Activated T-helper 17 cell treated with anti-CD3 and anti-CD28 coated beads, Interleukin-2, amount 50 U/mL, for 72 hours (primary cell): ENCODE data around the gene CPN2. TPM values are rescaled to one million over a fixed set of nuclear protein-coding genes. Genes with fewer than 3 reads are reported as not detected.

ENCODE experiments used
- ATAC-seq: fragments of 150-1000 bp; cut with Tn5 transposase; replicated peaks from 2 replicates; pipeline ENCODE4 v1.10.0; 2021; ENCODE audit warnings: mild to moderate bottlenecking, moderate library complexity
- H3K27ac Mint-ChIP-seq: one replicate; pipeline ENCODE4 v1.8.0; 2022; ENCODE audit warnings: mixed read lengths
- H3K27me3 Mint-ChIP-seq: one replicate; pipeline ENCODE4 v1.8.0; 2022; ENCODE audit warnings: mixed read lengths
- H3K36me3 Mint-ChIP-seq: one replicate; pipeline ENCODE4 v1.8.0; 2022; ENCODE audit warnings: low read depth, mild to moderate bottlenecking, mixed read lengths
- H3K4me1 Mint-ChIP-seq: one replicate; pipeline ENCODE4 v1.8.0; 2022; ENCODE audit warnings: mixed read lengths
- H3K4me3 Mint-ChIP-seq: one replicate; pipeline ENCODE4 v1.8.0; 2022; ENCODE audit warnings: mild to moderate bottlenecking, mixed read lengths
- H3K9me3 Mint-ChIP-seq: one replicate; pipeline ENCODE4 v1.8.0; 2022; ENCODE audit warnings: mixed read lengths
- total RNA-seq, 2 donors: library from RNA; stranded (reverse); gene quantifications; one replicate each; pipeline ENCODE4 v1.2.3, GENCODE V29; 2022

Gene CPN2
- total RNA-seq, 2 donors from 2014 or later, result not detected

GRCh38 chr3:194386648-194387047 lies 35.5 kb upstream of the CPN2 start:
- no peak overlapping the region for H3K27ac Mint-ChIP-seq
- no peaks in the 10 kb centered on the region for H3K4me1 Mint-ChIP-seq
- no peaks in the 10 kb centered on the region for H3K36me3 Mint-ChIP-seq
- no peak overlapping the region for H3K4me3 Mint-ChIP-seq
- H3K9me3 Mint-ChIP-seq, result peaks cover 8% of the 10 kb centered on the region
- H3K27me3 Mint-ChIP-seq, result no peaks in the 10 kb centered on the region
- no peak for ATAC-seq

DNA sequence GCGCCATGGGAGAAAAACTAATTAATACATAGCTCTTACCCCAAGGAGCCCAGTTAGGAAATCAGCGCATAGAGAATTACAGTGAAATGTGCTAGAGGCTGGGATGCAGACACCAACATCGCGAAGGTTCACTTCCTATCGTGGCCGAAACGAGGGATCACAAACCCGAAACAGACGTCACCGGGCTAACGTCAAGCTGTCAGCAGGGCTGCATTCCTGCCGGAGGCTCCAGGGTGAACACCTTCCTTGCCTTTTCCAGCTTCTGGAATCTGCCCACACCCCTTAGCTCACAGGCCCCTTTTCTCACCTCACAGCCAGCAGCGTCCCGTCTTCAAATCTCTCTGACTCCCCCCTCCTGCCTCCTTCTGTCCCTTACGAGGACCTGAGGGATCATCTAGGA lies 34.9 kb upstream of the CPN2 start:
- H3K4me3 Mint-ChIP-seq, result no peak overlapping the region
- peaks cover 6% of the 10 kb centered on the region for H3K9me3 Mint-ChIP-seq
- no peak overlapping the region for H3K27ac Mint-ChIP-seq
- no peaks in the 10 kb centered on the region for H3K27me3 Mint-ChIP-seq
- H3K4me1 Mint-ChIP-seq, result no peaks in the 10 kb centered on the region
- ATAC-seq, result no peak
- no peaks in the 10 kb centered on the region for H3K36me3 Mint-ChIP-seq

- Mint-ChIP-seq H3K27ac (no peak overlapping the region), H3K36me3 (no peaks in the 10 kb centered on the region), H3K4me3 (no peak overlapping the region), H3K9me3 (no peaks in the 10 kb centered on the region), H3K27me3 (peaks cover 3% of the 10 kb centered on the region), H3K4me1 (no peaks in the 10 kb centered on the region)
- ATAC-seq, result no peak
These were observed 33.5 kb upstream of the CPN2 start for GRCh38 chr3:194384569-194385001.

GRCh38 chr3:194384156-194384555 lies 33.0 kb upstream of the CPN2 start:
- no peaks in the 10 kb centered on the region for H3K4me1 Mint-ChIP-seq
- H3K27me3 Mint-ChIP-seq, result peaks cover 3% of the 10 kb centered on the region
- no peak overlapping the region for H3K27ac Mint-ChIP-seq

GRCh38 chr3:194383276-194383940 lies 32.3 kb upstream of the CPN2 start:
- Mint-ChIP-seq H3K9me3 (no peaks in the 10 kb centered on the region), H3K27me3 (peaks cover 3% of the 10 kb centered on the region), H3K27ac (no peak overlapping the region), H3K36me3 (no peaks in the 10 kb centered on the region), H3K4me1 (no peaks in the 10 kb centered on the region), H3K4me3 (no peak overlapping the region)
- ATAC-seq, result no peak

More at GRCh38 chr3:194384156-194384555, 33.0 kb upstream of the CPN2 start:
- Mint-ChIP-seq H3K36me3 (no peaks in the 10 kb centered on the region), H3K4me3 (no peak overlapping the region), H3K9me3 (no peaks in the 10 kb centered on the region)
- ATAC-seq, result no peak

DNA sequence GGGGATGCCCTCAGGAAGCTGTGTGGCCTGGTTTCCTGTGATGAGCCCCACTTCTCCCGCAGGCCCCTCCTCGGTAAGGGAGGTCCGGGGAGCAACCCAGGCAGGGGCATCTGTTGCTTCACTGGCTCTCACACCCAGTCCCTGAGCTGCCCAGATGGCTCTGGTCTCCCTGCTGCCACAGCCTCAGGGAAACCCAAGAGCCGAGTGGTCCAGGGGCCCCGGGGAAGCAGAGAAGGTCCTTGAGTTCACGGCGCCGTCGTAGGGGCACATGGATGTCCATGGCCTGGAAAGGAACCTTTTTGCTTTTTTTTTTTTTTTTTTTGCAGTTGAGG lies 31.7 kb upstream of the CPN2 start:
- H3K36me3 Mint-ChIP-seq, result no peaks in the 10 kb centered on the region

GRCh38 chr3:194382196-194382891 lies 31.2 kb upstream of the CPN2 start:
- no peak overlapping the region for H3K27ac Mint-ChIP-seq
- H3K9me3 Mint-ChIP-seq, result no peaks in the 10 kb centered on the region
- H3K36me3 Mint-ChIP-seq, result no peaks in the 10 kb centered on the region
- no peak overlapping the region for H3K4me3 Mint-ChIP-seq
- ATAC-seq, result no peak
- H3K4me1 Mint-ChIP-seq, result no peaks in the 10 kb centered on the region
- peaks cover 3% of the 10 kb centered on the region for H3K27me3 Mint-ChIP-seq

More for the DNA sequence above, 31.7 kb upstream of the CPN2 start:
- Mint-ChIP-seq H3K4me1 (no peaks in the 10 kb centered on the region), H3K4me3 (no peak overlapping the region), H3K27ac (no peak overlapping the region), H3K9me3 (no peaks in the 10 kb centered on the region), H3K27me3 (peaks cover 3% of the 10 kb centered on the region)
- ATAC-seq, result no peak

DNA sequence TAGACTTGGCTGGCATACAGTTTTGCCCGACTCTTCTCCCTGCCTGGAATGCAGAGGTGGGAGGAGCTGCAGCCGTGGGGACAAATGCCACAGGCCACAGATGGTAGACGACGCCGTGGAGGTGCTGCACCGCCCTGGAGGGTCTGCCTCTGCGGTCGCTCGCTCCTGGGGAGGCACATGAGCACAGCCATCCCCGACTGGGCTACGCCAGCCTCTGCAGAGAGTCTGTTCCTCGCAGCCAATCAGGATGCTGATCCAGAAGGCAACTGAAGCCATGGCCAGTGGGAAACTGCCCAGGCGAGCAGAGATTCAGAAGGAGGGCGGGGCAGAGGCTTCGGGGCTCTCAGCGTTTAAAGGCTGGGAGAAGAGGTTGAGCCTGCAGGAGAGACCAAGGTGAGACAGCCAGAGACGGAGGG lies 30.3 kb upstream of the CPN2 start:
- ATAC-seq, result no peak
- H3K36me3 Mint-ChIP-seq, result no peaks in the 10 kb centered on the region

GRCh38 chr3:194380326-194380725 lies 29.2 kb upstream of the CPN2 start:
- H3K36me3 Mint-ChIP-seq, result no peaks in the 10 kb centered on the region
- H3K27me3 Mint-ChIP-seq, result peaks cover 3% of the 10 kb centered on the region
- H3K4me3 Mint-ChIP-seq, result no peak overlapping the region
- ATAC-seq, result no peak
- H3K4me1 Mint-ChIP-seq, result no peaks in the 10 kb centered on the region
- no peaks in the 10 kb centered on the region for H3K9me3 Mint-ChIP-seq
- H3K27ac Mint-ChIP-seq, result no peak overlapping the region

More for the DNA sequence above, 30.3 kb upstream of the CPN2 start:
- Mint-ChIP-seq H3K27ac (no peak overlapping the region), H3K4me3 (no peak overlapping the region), H3K4me1 (no peaks in the 10 kb centered on the region), H3K27me3 (peaks cover 3% of the 10 kb centered on the region), H3K9me3 (no peaks in the 10 kb centered on the region)

DNA sequence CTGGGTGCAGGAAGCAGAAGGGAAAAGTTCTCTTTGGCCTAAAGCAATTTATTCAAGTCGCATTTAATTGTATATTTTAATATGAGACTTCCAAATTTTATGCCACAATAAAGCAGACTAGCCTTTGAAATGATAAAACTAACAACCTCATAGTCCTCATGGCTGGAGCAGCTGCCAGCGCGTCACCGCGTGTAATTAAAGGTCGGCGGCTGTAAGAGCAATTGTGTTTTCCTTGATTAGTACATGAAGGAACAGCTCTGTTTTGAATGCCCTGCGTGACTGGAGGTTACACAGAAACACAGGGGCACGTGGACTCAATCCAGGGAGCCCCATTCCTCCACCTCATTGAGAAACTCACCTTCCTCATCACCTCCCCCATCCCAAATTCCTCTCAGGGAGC lies 28.5 kb upstream of the CPN2 start:
- H3K4me1 Mint-ChIP-seq, result no peaks in the 10 kb centered on the region
- H3K36me3 Mint-ChIP-seq, result no peaks in the 10 kb centered on the region
- no peak for ATAC-seq
- no peak overlapping the region for H3K4me3 Mint-ChIP-seq
- H3K27ac Mint-ChIP-seq, result no peak overlapping the region
- H3K9me3 Mint-ChIP-seq, result no peaks in the 10 kb centered on the region
- peaks cover 8% of the 10 kb centered on the region for H3K27me3 Mint-ChIP-seq

DNA sequence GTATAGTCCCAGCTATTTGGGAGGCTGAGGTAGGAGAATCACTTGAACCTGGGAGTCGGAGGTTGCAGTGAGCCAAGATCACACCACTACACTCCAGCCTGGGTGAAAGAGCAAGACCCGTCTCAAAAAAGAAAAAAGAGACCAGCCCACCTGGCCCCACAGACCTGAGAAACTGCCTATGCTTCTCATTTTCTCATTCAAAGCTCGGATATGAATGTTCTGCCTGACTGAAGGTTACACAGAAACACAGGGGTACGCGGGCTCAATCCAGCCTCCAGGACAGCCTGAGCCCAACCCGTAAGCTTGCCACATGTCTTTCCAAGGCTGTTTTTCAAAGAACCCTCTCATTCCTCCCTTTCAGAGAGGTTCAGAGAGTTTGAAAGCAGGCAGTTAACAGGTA lies 28.1 kb upstream of the CPN2 start:
- no peak overlapping the region for H3K4me3 Mint-ChIP-seq
- no peak overlapping the region for H3K27ac Mint-ChIP-seq
- peaks cover 8% of the 10 kb centered on the region for H3K27me3 Mint-ChIP-seq
- H3K4me1 Mint-ChIP-seq, result no peaks in the 10 kb centered on the region
- no peaks in the 10 kb centered on the region for H3K36me3 Mint-ChIP-seq
- ATAC-seq, result no peak
- no peaks in the 10 kb centered on the region for H3K9me3 Mint-ChIP-seq

DNA sequence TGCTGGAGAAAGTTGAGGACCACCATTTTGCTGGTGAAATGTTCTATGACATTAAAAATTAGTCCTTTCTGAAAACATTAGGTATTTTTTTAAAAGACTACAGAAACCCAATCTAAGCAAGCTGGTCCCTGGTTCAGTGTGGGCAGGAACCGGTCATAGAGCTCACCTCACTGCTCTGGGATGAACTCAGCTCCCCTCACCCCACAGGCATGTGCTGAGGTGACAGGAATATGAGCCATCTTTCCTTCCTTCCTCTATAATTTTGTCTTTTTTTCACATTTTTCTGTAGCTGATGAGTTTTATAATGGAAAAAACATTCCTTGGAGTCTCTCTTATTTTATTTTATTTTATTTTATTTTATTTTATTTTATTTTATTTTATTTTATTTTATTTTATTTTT lies 26.6 kb upstream of the CPN2 start:
- Mint-ChIP-seq H3K36me3 (no peaks in the 10 kb centered on the region), H3K27ac (no peak overlapping the region), H3K27me3 (peaks cover 8% of the 10 kb centered on the region), H3K9me3 (no peaks in the 10 kb centered on the region), H3K4me3 (no peak overlapping the region), H3K4me1 (no peaks in the 10 kb centered on the region)
- no peak for ATAC-seq

DNA sequence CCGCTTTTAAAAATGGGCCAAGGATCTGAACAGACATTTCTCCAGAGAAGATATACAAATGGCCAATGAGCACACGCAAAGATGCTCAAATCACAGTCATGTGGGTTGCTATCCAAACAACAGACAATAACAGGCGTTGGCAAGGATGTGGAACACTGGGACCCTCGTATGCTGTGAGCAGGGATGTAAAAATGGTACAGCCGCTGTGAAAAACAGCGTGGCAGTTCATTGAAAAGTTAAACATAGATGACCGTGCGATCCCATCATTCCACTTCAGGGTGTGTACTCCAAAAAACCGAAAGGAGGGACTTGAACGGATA lies 25.1 kb upstream of the CPN2 start:
- no peaks in the 10 kb centered on the region for H3K36me3 Mint-ChIP-seq
- peaks cover 14% of the 10 kb centered on the region for H3K27me3 Mint-ChIP-seq
- H3K4me1 Mint-ChIP-seq, result no peaks in the 10 kb centered on the region
- no peak overlapping the region for H3K27ac Mint-ChIP-seq
- ATAC-seq, result no peak
- no peaks in the 10 kb centered on the region for H3K9me3 Mint-ChIP-seq
- H3K4me3 Mint-ChIP-seq, result no peak overlapping the region

- Mint-ChIP-seq H3K27ac (no peak overlapping the region), H3K9me3 (no peaks in the 10 kb centered on the region), H3K4me3 (no peak overlapping the region), H3K27me3 (peaks cover 14% of the 10 kb centered on the region), H3K4me1 (no peaks in the 10 kb centered on the region), H3K36me3 (no peaks in the 10 kb centered on the region)
- no peak for ATAC-seq
These were observed 24.5 kb upstream of the CPN2 start for GRCh38 chr3:194375473-194376240.

DNA sequence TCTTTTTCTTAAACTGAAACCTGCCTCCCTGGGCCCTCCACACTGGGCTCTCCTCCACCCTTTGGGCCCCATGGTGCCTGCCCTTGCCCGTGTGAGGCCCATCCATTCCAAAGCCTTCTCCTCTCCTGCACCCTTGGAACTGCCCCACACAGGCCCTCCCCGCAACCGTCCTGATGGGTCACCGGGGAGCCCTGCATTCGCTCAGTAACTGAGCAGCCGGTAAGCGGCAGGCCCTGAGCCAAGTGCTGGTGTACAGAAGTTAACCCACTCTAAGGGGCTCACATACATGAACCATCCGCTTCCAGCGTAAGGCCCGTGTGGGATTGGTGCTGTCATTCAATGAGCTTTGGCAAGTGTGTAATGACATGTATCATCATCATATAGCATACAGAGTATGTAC lies 23.8 kb upstream of the CPN2 start:
- no peak for ATAC-seq
- Mint-ChIP-seq H3K36me3 (no peaks in the 10 kb centered on the region), H3K4me1 (no peaks in the 10 kb centered on the region)

More for the DNA sequence above, 23.8 kb upstream of the CPN2 start:
- Mint-ChIP-seq H3K27ac (no peak overlapping the region), H3K9me3 (no peaks in the 10 kb centered on the region), H3K27me3 (peaks cover 19% of the 10 kb centered on the region), H3K4me3 (no peak overlapping the region)
